ENCODE results near the gene SELENOF.

GRCh38 chr1:86914998-86915736, 1.2 kb upstream of the SELENOF start:
- TF ChIP-seq EZH2phosphoT487 (IDR thresholded peaks at IDR 0.05): no peak
- no peak for TF ChIP-seq CTCF (IDR thresholded peaks at IDR 0.05)
- TF ChIP-seq EZH2 (IDR thresholded peaks at IDR 0.05): no peak

Data from neural progenitor cell (in vitro differentiated cells).